Peyer's patch (tissue), 4 donors: ENCODE measurements around the gene RND1.
"Not testable (repeated sequence)": the region's sequence is repeated elsewhere in the genome, so short reads cannot be mapped to it uniquely, and the experiment has no call there.

Experiments
- POLR2A ChIP-seq, 2 donors: fragments of 450-650 bp; IDR thresholded peaks; one replicate each; pipeline ENCODE4 v1.5.1; 2017; ENCODE audit warnings: antibody characterized with exemption in 2 of 2, mild to moderate bottlenecking in 2 of 2, moderate library complexity in 2 of 2
- TF ChIP-seq, protein P1 (sequence below), 6 experiments: fragments of 450-650 bp in 4 of 6; fragments of 200-600 bp in 2 of 6; sonication (generic) in 1 of 6; IDR thresholded peaks; one replicate each; pipeline ENCODE4 v1.5.1; 2017 to 2019; ENCODE audit warnings: antibody characterized with exemption in 6 of 6, mild to moderate bottlenecking in 3 of 6, moderate library complexity in 1 of 6

DNA sequence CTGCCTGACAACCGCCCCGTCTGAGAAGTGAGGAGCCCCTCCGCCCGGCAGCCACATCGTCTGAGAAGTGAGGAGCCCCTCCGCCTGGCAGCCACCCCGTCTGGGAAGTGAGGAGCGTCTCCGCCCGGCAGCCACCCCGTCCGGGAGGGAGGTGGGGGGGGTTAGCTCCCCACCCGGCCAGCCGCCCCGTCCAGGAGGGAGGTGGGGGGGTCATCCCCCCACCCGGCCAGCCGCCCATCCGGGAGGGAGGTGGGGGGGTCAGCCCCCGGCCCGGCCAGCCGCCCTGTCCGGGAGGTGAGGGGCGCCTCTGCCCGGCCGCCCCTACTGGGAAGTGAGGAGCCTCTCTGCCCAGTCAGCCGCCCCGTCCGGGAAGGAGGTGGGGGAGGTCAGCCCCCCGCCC, 23.6 kb downstream of the RND1 start:
- TF ChIP-seq, protein P1, sequence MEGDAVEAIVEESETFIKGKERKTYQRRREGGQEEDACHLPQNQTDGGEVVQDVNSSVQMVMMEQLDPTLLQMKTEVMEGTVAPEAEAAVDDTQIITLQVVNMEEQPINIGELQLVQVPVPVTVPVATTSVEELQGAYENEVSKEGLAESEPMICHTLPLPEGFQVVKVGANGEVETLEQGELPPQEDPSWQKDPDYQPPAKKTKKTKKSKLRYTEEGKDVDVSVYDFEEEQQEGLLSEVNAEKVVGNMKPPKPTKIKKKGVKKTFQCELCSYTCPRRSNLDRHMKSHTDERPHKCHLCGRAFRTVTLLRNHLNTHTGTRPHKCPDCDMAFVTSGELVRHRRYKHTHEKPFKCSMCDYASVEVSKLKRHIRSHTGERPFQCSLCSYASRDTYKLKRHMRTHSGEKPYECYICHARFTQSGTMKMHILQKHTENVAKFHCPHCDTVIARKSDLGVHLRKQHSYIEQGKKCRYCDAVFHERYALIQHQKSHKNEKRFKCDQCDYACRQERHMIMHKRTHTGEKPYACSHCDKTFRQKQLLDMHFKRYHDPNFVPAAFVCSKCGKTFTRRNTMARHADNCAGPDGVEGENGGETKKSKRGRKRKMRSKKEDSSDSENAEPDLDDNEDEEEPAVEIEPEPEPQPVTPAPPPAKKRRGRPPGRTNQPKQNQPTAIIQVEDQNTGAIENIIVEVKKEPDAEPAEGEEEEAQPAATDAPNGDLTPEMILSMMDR (IDR thresholded peaks at IDR 0.05) = not testable (repeated sequence)
- not testable (repeated sequence) for TF ChIP-seq POLR2A (IDR thresholded peaks at IDR 0.05)
